ENCODE measurements around the gene AMACR.
"Not testable (repeated sequence)": the region's sequence is repeated elsewhere in the genome, so short reads cannot be mapped to it uniquely, and the experiment has no call there.

Gene AMACR

DNA sequence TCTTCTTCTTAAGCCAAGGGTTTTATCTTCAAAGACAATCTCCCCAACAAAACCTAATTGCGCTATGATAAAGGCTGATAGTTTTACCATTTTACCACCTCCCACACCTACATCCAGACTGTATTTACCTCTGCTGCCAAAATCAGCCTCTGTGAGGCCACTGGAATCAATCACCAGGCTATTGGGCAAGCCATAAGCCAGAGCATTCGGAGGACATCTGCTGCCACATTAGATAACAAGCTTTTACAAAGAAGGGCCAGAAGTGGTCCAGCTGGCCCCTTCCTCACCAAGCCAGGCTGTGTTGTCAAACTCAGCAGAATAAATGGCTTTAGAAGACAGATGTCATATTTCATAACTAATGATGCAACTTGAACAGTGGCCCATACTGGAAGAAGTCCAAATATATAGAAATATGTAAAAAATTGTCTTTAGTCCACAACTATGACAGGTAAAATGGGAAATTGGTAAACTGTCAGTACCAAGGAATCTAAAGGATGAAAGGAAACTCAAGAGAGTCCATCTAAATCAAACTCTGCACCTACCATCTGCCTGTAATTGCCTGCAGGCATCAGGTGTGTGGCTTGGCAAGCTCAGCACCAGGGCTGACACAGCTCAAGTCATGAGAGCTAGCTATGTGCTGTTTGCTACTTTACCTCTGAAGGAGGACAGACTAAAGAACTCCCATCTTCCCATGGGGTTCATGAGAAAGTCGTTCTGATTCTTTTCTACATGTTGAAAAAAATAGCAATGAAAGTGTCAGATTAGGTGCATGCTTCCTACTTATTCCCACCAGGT is 39.4 kb downstream of the AMACR start:
- DNase-seq (ENCODE audit: low spot score): no peak

- no peak for DNase-seq (ENCODE audit: low spot score)
Measured at GRCh38 chr5:33966805-33967204, 41.0 kb downstream of the AMACR start.

GRCh38 chr5:33964132-33964700 is 43.6 kb downstream of the AMACR start:
- no peak for DNase-seq (ENCODE audit: low spot score)

GRCh38 chr5:33958176-33958575 is 49.7 kb downstream of the AMACR start:
- no peak for DNase-seq (ENCODE audit: low spot score)

GRCh38 chr5:33957577-33958150 is 50.2 kb downstream of the AMACR start:
- no peak for DNase-seq (ENCODE audit: low spot score)

GRCh38 chr5:33952175-33952574 is 55.7 kb downstream of the AMACR start:
- DNase-seq (ENCODE audit: low spot score): not testable (repeated sequence)

DNA sequence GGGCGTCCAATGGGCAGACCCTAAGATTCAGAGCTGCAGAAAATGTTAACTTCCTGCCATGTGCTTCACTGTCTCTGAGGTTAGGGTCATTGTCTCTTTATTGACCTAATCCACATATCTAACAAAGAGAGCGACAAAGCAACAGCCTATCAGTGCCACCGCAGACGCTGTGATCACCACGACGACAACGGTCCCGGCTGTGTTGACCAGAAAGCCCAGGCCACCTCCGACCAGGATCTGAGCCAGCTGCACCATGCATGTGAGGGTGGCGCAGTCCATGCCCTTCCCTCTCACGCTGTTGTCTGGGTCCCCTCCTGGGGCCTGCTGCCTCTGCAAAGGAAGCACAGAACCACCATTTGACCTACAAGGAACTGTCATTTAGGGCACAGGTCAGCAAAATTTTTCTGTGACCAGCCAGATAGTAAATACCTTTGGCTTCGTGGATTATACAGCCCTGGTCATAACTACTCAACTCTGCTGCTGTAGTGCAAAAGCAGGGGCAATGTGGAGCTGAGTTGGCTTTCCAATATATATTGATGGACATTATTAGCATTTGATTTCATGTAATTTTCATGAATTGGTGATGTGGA is 63.2 kb downstream of the AMACR start:
- no peak for DNase-seq (ENCODE audit: low spot score)

DNA sequence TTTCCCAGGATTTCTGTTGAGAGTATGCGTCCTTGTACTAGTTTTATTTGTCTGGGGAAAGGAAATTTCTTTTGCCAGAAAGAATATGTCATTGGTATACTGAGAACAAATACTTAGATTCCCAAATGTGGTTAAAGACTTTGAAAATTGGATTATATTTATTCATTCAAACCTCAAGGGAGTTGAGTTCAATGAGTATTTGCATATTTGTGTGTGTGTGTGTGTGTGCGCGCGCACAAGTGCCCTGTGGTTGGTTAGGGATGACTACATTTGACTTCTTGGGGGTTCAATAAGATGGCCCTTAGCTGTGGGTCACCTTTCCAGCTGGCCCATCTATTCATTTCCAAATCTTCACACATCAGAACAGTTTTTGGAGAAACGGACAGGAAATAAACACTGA is 66.8 kb downstream of the AMACR start:
- no peak for DNase-seq (ENCODE audit: low spot score)

- DNase-seq (ENCODE audit: low spot score): no peak
Measured at GRCh38 chr5:33939556-33940262, 68.1 kb downstream of the AMACR start.

DNA sequence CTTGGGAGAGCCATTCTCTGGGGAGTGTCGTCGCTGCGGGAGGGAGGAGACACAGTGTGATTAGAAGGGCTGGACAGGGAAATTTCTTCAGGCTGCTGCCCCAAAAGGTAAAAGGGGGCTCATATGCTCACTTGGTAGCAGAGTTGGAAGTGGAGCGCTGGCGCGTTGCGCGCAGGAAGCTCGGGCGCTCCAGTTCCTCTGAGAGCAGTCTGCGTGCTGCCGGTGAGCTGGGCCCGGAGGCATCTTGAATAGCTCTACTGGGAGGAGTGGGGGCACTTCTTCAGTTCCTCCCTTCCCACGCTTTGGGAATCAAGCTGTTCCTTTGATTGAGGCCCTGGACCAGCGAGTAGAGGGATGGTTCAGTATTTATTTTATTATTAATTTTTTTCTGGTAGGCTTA is 69.0 kb downstream of the AMACR start:
- no peak for DNase-seq (ENCODE audit: low spot score)

DNA sequence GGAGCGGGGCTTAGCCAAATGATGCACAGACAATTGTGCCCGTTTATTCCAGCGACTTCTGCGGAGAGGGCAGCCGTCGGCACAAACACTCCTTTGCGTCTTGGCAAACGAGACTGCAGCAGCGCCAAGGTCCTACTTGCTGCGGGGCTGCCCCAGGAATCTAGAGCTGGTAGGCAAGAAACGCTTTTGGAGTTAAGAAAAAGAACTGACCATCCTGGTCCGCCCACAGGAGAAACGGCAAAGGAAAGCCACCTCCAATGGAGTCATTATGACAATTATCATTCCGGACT is 69.4 kb downstream of the AMACR start:
- no peak for DNase-seq (ENCODE audit: low spot score)

DNA sequence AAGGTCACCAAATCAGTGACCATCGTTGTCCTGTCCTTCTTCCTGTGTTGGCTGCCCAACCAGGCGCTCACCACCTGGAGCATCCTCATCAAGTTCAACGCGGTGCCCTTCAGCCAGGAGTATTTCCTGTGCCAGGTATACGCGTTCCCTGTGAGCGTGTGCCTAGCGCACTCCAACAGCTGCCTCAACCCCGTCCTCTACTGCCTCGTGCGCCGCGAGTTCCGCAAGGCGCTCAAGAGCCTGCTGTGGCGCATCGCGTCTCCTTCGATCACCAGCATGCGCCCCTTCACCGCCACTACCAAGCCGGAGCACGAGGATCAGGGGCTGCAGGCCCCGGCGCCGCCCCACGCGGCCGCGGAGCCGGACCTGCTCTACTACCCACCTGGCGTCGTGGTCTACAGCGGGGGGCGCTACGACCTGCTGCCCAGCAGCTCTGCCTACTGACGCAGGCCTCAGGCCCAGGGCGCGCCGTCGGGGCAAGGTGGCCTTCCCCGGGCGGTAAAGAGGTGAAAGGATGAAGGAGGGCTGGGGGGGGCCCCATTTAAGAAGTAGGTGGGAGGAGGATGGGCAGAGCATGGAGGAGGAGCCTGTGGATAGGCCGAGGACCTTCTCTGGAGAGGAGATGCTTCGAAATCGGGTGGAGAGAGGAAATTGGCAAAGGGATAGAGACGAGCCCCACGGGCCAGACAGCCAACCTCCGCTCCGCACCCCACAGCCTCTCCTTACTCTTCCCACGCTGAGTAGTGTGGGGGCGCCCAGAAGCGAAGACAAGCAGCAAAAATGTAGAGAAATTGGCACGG is 69.9 kb downstream of the AMACR start:
- no peak for DNase-seq (ENCODE audit: low spot score)

DNA sequence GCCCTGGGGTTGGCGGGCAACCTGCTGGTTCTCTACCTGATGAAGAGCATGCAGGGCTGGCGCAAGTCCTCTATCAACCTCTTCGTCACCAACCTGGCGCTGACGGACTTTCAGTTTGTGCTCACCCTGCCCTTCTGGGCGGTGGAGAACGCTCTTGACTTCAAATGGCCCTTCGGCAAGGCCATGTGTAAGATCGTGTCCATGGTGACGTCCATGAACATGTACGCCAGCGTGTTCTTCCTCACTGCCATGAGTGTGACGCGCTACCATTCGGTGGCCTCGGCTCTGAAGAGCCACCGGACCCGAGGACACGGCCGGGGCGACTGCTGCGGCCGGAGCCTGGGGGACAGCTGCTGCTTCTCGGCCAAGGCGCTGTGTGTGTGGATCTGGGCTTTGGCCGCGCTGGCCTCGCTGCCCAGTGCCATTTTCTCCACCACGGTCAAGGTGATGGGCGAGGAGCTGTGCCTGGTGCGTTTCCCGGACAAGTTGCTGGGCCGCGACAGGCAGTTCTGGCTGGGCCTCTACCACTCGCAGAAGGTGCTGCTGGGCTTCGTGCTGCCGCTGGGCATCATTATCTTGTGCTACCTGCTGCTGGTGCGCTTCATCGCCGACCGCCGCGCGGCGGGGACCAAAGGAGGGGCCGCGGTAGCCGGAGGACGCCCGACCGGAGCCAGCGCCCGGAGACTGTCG is 70.7 kb downstream of the AMACR start:
- DNase-seq (ENCODE audit: low spot score): no peak

GRCh38 chr5:33936381-33937016 is 71.4 kb downstream of the AMACR start, which contains the start of gene RXFP3:
TSS of gene RXFP3 (plus strand) at chr5:33936386. CDS start at chr5:33936741, 355 bp downstream.
- DNase-seq (ENCODE audit: low spot score): no peak
